Nephron (organoid): Measurements from ENCODE around the gene MYT1.

Source experiments
- H3K27ac Mint-ChIP-seq, 3 experiments: 2 replicates each; pipeline ENCODE4 v1.8.0; 2020; ENCODE audit warnings: mixed read lengths in 3 of 3, mild to moderate bottlenecking in 2 of 3, moderate library complexity in 1 of 3
- H3K27me3 Mint-ChIP-seq: 2 replicates; pipeline ENCODE4 v1.8.0; 2021; ENCODE audit warnings: low read depth, mild to moderate bottlenecking, moderate library complexity, mixed read lengths
- H3K36me3 Mint-ChIP-seq: 2 replicates; pipeline ENCODE4 v1.8.0; 2020; ENCODE audit warnings: low read depth, mixed read lengths
- H3K4me1 Mint-ChIP-seq: 2 replicates; pipeline ENCODE4 v1.8.0; 2020; ENCODE audit warnings: mixed read lengths
- H3K4me3 Mint-ChIP-seq, 3 experiments: 2 replicates each; pipeline ENCODE4 v1.8.0; 2020; ENCODE audit warnings: mild to moderate bottlenecking in 3 of 3, mixed read lengths in 3 of 3, moderate library complexity in 2 of 3
- H3K9me3 Mint-ChIP-seq: 2 replicates; pipeline ENCODE4 v1.8.0; 2020; ENCODE audit warnings: mixed read lengths
- TF ChIP-seq, protein P1 (sequence below), 3 experiments: fragments of 200-600 bp; sonication (generic); IDR thresholded peaks; one replicate each; pipeline ENCODE4 v1.5.0; 2021; ENCODE audit warnings: antibody characterized with exemption in 3 of 3; ENCODE audit not compliant: unreplicated experiment in 3 of 3

MYT1 gene

DNA sequence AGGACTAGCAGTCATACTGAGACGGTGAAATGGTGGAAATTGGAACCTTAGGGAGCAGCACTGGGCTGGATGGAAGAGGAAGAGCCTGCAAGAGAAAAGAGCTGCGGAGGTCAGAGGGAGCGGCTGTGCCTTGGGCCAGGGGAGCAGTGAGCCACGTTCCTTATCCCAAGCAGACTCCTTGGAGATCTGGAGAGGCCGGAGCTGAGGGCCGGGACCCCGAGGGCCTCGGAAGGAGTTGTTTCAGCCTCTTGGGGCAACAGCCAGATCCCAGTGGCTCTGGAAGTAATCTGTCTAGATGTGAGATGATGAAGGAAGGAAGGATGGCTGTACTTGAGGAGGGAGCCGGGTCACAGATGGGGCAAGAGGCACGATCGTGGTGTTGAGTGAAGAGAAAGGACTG is 107.4 kb downstream of the MYT1 start:
- Mint-ChIP-seq H3K27ac (no peak overlapping the region), H3K9me3 (no peaks in the 10 kb centered on the region), H3K4me1 (no peaks in the 10 kb centered on the region), H3K36me3 (peaks cover 53% of the 10 kb centered on the region), H3K27me3 (no peaks in the 10 kb centered on the region), H3K4me3 (no peak overlapping the region)
- TF ChIP-seq, protein P1, sequence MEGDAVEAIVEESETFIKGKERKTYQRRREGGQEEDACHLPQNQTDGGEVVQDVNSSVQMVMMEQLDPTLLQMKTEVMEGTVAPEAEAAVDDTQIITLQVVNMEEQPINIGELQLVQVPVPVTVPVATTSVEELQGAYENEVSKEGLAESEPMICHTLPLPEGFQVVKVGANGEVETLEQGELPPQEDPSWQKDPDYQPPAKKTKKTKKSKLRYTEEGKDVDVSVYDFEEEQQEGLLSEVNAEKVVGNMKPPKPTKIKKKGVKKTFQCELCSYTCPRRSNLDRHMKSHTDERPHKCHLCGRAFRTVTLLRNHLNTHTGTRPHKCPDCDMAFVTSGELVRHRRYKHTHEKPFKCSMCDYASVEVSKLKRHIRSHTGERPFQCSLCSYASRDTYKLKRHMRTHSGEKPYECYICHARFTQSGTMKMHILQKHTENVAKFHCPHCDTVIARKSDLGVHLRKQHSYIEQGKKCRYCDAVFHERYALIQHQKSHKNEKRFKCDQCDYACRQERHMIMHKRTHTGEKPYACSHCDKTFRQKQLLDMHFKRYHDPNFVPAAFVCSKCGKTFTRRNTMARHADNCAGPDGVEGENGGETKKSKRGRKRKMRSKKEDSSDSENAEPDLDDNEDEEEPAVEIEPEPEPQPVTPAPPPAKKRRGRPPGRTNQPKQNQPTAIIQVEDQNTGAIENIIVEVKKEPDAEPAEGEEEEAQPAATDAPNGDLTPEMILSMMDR (IDR thresholded peaks at IDR 0.05; ENCODE audit: unreplicated experiment in 3 of 3): no peak

DNA sequence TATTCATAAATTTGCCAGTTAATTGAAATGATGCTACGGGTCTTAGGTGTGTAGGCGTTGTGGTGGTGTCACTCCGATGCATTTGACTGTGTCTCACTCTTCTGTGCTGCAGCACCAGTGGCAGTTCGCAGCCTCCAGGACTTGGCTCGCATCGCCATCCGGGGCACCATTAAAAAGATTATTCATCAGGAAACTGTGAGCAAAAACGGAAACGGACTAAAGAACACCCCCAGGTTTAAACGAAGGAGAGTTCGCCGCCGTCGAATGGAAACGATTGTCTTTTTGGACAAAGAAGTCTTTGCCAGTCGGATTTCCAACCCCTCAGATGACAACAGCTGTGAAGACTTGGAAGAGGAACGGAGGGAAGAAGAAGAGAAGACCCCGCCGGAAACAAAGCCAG is 108.9 kb downstream of the MYT1 start:
- H3K4me3 Mint-ChIP-seq: no peak overlapping the region
- peaks cover 53% of the 10 kb centered on the region for H3K36me3 Mint-ChIP-seq
- no peaks in the 10 kb centered on the region for H3K4me1 Mint-ChIP-seq
- H3K9me3 Mint-ChIP-seq: no peaks in the 10 kb centered on the region
- H3K27ac Mint-ChIP-seq: no peak overlapping the region
- TF ChIP-seq, protein P1 (IDR thresholded peaks at IDR 0.05; ENCODE audit: unreplicated experiment in 3 of 3): no peak
- no peaks in the 10 kb centered on the region for H3K27me3 Mint-ChIP-seq

DNA sequence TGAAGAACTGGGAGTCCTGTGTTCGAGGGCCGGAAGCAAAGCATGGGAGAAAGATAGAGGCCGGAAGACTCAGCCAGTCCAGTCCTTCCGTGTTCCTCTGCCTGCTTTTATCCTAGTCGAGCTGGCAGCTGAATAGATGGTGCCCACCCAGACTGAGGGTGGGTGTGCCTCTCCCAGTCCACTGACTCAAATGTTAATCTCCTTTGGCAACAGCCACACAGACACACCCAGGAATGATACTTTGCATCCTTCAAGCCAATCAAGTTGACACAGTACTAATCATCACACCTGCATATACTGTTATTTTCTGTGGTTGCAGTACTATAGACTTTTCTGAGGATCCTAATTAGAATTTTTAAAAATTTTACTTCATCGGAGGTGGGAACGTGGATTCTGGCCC is 112.6 kb downstream of the MYT1 start:
- H3K27me3 Mint-ChIP-seq: peaks cover 3% of the 10 kb centered on the region
- TF ChIP-seq, protein P1 (IDR thresholded peaks at IDR 0.05; ENCODE audit: unreplicated experiment in 3 of 3): no peak
- no peak overlapping the region for H3K4me3 Mint-ChIP-seq
- H3K4me1 Mint-ChIP-seq: no peaks in the 10 kb centered on the region
- peaks cover 23% of the 10 kb centered on the region for H3K36me3 Mint-ChIP-seq
- H3K27ac Mint-ChIP-seq: no peak overlapping the region
- H3K9me3 Mint-ChIP-seq: no peaks in the 10 kb centered on the region

DNA sequence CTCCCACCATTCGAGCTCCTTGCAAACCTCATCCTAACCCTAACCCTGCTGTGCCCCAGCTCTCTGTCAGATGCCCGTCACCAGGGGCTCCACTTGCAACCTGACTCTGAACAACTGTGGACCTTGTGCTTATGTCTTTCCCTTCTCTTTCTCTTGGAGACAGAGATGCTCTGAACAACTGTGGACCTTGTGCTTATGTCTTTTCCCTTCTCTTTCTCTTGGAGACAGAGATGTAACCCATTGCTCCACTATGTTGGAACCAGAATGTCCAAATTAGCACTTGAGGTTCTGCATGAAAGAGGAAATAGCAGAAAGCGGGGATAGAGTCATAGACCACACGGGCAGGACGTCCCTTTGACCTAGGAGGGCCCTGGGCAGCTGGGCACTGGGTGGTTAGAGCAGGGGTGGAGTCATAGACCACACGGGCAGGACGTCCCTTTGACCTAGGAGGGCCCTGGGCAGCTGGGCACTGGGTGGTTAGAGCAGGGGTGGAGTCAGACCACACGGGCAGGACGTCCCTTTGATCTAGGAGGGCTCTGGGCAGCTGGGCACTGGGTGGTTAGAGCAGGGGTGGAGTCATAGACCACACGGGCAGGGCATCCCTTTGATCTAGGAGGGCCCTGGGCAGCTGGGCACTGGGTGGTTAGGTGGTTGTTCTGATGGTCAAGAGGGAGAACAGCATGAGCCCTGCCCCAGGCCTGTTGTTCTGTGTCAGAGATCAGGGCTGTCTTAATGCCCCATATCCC is 113.5 kb downstream of the MYT1 start:
- Mint-ChIP-seq H3K4me3 (no peak overlapping the region), H3K9me3 (no peaks in the 10 kb centered on the region), H3K4me1 (no peaks in the 10 kb centered on the region), H3K27ac (no peak overlapping the region), H3K27me3 (peaks cover 5% of the 10 kb centered on the region), H3K36me3 (peaks cover 20% of the 10 kb centered on the region)
- TF ChIP-seq, protein P1 (IDR thresholded peaks at IDR 0.05; ENCODE audit: unreplicated experiment in 3 of 3): no peak

DNA sequence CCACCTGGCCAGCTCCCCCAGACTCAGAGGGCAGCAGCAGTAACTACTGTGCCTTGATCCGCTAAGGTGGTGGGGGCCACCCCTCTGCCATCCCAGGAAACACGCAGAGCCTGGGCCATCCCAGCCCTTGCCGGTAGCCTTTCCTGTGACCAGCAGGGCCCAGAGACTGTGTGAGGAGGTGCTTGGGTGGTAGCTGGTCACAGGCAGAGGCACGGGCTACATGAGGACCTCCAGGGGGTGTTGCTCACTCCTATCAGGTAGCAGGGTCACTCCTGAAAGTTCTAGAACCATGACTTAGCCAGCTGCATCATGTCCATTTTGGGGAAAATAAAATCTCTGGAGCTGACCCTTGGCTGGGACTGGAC is 114.0 kb downstream of the MYT1 start:
- H3K27me3 Mint-ChIP-seq: peaks cover 7% of the 10 kb centered on the region
- H3K36me3 Mint-ChIP-seq: peaks cover 15% of the 10 kb centered on the region
- TF ChIP-seq, protein P1 (IDR thresholded peaks at IDR 0.05; ENCODE audit: unreplicated experiment in 3 of 3): no peak
- no peaks in the 10 kb centered on the region for H3K4me1 Mint-ChIP-seq
- no peaks in the 10 kb centered on the region for H3K9me3 Mint-ChIP-seq
- H3K27ac Mint-ChIP-seq: no peak overlapping the region
- H3K4me3 Mint-ChIP-seq: no peak overlapping the region

DNA sequence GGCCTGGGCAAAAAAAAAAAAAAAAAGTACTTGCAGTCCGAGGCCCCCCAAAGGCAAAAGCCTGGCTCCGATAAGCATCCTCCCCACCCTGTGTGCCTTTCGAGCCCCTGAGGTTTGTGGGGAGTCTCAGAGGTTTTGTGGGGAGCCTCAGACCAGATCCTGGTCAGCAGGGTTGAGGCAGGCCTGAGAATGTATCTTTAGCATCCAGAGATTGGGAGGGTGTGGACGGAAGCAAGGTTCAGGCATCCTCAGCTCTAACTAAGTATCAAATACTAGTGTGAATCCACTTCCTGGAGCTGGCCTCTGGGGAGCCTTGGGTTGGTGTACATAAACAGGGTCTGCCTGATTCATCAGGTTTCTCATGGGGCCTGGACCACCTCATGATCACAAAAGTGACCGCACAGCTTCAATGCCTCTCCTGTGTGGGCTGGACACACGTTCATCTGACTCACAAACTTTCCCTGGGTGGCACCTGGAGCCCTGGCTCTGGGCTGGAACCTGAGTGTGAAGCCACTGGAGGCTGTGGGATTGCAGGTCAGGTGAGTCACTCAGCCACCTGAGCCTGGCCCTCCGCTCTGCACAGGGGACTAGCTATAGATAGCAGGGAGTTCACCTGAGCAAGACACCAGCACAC is 115.7 kb downstream of the MYT1 start:
- no peaks in the 10 kb centered on the region for H3K4me1 Mint-ChIP-seq
- H3K9me3 Mint-ChIP-seq: peaks cover 5% of the 10 kb centered on the region
- no peak overlapping the region for H3K4me3 Mint-ChIP-seq
- no peak overlapping the region for H3K27ac Mint-ChIP-seq
- H3K27me3 Mint-ChIP-seq: peaks cover 7% of the 10 kb centered on the region
- H3K36me3 Mint-ChIP-seq: peaks cover 10% of the 10 kb centered on the region
- TF ChIP-seq, protein P1 (IDR thresholded peaks at IDR 0.05; ENCODE audit: unreplicated experiment in 3 of 3): no peak
